Measurements from ENCODE around the gene THSD4. TPM values are rescaled to one million over a fixed set of nuclear protein-coding genes. Genes with fewer than 3 reads are reported as not detected.
A peak's percentile ranks its signal among the peaks of the same experiment; 100 is the strongest.

Gene THSD4
- total and polyA plus RNA-seq, 9 of the 15 experiments (the other 6 are each of a cell fraction or from before 2014, with no cell fraction given): 0.04 TPM; not detected in 5

GRCh38 chr15:71643918-71644317 lies 528.6 kb downstream of the THSD4 start:
- Histone ChIP-seq H3K9me3 (replicated peaks; ENCODE audit: control insufficient read depth, insufficient read depth, low read depth, low read length) (no peaks in the 10 kb centered on the region), H4K20me1 (replicated peaks; ENCODE audit: control insufficient read depth, insufficient read depth, low read length) (no peaks in the 10 kb centered on the region), H3K36me3 (ENCODE audit: control insufficient read depth, insufficient read depth, low read length) (no peaks in the 10 kb centered on the region), H3K4me1 (replicated peaks in 1 of 2; ENCODE audit: control insufficient read depth in 2 of 2, insufficient read depth in 2 of 2, low read length in 2 of 2) (no peaks in the 10 kb centered on the region), H3K9me1 (ENCODE audit: control insufficient read depth, insufficient read depth, low read length) (no peaks in the 10 kb centered on the region), H3K9ac (ENCODE audit: insufficient read depth in 1 of 2, low read depth in 2 of 2, low read length in 2 of 2) (no peak overlapping the region), H3K4me2 (ENCODE audit: insufficient read depth, low read length) (no peak overlapping the region), H3K27ac (ENCODE audit: extremely low read depth, low read depth, low read length) (no peak overlapping the region), H3K4me3 (no peak overlapping the region), H2AFZ (ENCODE audit: low read depth, low read length) (no peak overlapping the region), H3K79me2 (ENCODE audit: control insufficient read depth, insufficient read depth, low read length) (no peaks in the 10 kb centered on the region), H3K27me3 (ENCODE audit: control insufficient read depth in 2 of 2, insufficient read depth in 2 of 2, low read length in 2 of 2) (no peaks in the 10 kb centered on the region)
- no peak for TF ChIP-seq ARID3A (IDR thresholded peaks at IDR 0.05; ENCODE audit: borderline replicate concordance, low read depth, low read length)
- no peak for TF ChIP-seq PBX2 (CRISPR knock-in tag; IDR thresholded peaks at IDR 0.05; ENCODE audit: low read depth)
- TF ChIP-seq PBX2 (tag; conservative IDR thresholded peaks at IDR 0.05; ENCODE audit: low read depth): 0 out of 2 replicates have a peak, but pooled peaks have one; percentile 11
- peak; percentile 42 for TF ChIP-seq MEIS2 (IDR thresholded peaks at IDR 0.05; ENCODE audit: partially characterized antibody)
- in situ Hi-C loops (cut with MboI): no loop called here
- intact Hi-C loops (cut with micrococcal nuclease): no loop called here
- FAIRE-seq: no peak
- ChIA-PET POLR2A (no interaction called here), CTCF (ENCODE audit: low intra/inter-chr PET ratio) (no interaction called here)
- WGBS (ENCODE audit: insufficient coverage, low coverage, missing lambda C conversion rate): 0% methylated on average over 2 of the region's 2 CpGs
- no peak for DNase-seq (ENCODE audit: extremely low read depth in 1 of 4, low spot score in 3 of 4)
- no TSS peak for BruUV-seq (replicated peaks)
- no peak for ATAC-seq
